Heart left ventricle (tissue), 13 donors: ENCODE data around the gene ABCA13.

Experiments used
- CTCF ChIP-seq, 12 donors: fragments of 200-600 bp; sonication (generic) in 4 of 12; IDR thresholded peaks; one replicate each; pipeline versions ENCODE4 v1.5.0 to v1.8.0; 2018 to 2022; ENCODE audit warnings: antibody characterized with exemption in 12 of 12, mild to moderate bottlenecking in 5 of 12
- POLR2A ChIP-seq, 2 donors: fragments of 450-650 bp; IDR thresholded peaks; one replicate each; pipeline ENCODE4 v1.6.1; 2017; ENCODE audit warnings: antibody characterized with exemption in 2 of 2, mild to moderate bottlenecking in 2 of 2, moderate library complexity in 2 of 2
- donor health status: ischemic (EF 13 %, LVEDD 7.1; RV severe dilation, severe dysfunction).
- donor health status: DM: no; HTN: yes; CAD: no.
- donor health status: DM: no; HTN: no; CAD: no.
- donor health status: ischemic (EF 25% LVEDD 6.9; RV normal size, moderate dysfunction).
- donor health status: ischemic (EF 25% LVEDD 5.7; RV mildly dilated, moderate dysfunction).
- donor health status: ischemic (EF 35%, LVEDD 5.7; RV mildly dilated, moderate dysfunction).
- donor health status: nonischemic (EF 11% LVEDD 7.7; RV severe dilation, severe dysfunction).
- donor health status: DM: yes; HTN: yes; CAD: no.
- donor health status: PGD.
- donor health status: ischemic (EF 29% LVEDD 5.4; RV normal size, mild dysfunction).
- donor health status: nonischemic (EF 23%, LVEDD 6.1; RV moderate dilation, normal function).

- TF ChIP-seq CTCF (IDR thresholded peaks at IDR 0.05) (no peak), POLR2A (IDR thresholded peaks at IDR 0.05) (no peak)
Measured at GRCh38 chr7:48502021-48502420, 330.8 kb downstream of the ABCA13 start.
